LHCN-M2 (cell line): ENCODE measurements around the gene UBTF. TPM values are rescaled to one million over a fixed set of nuclear protein-coding genes. Genes with fewer than 3 reads are reported as not detected.

ENCODE experiments used
- DNase-seq: peaks from one replicate; pipeline ENCODE4 v3.0.0-alpha.2; 2012; ENCODE audit warnings: low read depth
- total RNA-seq: library from RNA; depleted of rRNA; stranded (reverse); fragments of >200 nt; gene quantifications from 2 replicates; pipeline ENCODE4 v1.2.3, GENCODE V29; 2014

Gene UBTF
- total RNA-seq, 1 experiment from 2014 or later = 66.5 TPM

DNA sequence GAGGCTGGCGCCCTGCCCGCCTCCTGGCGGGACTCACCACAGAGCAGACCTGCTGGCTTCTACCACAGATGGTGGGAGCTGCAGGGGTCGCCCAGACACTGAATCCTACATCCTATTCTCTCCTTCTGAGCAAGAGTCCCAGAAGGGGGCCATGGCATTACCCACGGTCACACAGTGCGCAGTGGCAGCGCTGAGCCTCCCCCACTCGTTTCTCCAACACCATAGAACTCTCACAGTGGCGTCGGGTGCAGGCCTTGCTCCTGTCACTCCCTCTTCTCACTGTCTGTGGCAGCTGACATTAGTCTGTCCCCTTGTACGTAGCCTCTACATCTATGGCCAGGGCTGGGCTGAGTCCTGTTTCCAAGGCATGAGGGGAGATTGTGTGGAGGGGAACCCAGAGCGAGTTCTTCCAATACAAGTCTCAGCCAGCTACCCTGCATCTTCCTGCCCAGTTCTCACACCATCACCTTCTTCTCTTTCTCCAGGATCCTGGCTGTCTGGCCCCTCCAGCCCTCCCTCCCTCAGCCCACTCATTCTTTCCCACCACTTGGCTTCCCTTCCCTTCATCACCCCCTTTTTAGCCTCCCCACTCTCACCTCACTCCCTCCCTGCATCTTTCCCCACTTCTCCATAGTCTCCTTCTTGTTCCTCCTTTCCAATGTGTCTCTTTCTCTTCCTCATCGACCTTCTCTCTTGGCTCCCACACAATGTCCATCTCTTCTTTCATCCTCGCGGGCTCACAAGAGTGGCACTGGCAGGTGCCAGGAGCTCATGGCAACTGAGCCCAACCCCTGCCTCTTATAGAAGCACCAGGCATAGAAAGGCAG lies 5.9 kb downstream of the UBTF start:
- no peak for DNase-seq

DNA sequence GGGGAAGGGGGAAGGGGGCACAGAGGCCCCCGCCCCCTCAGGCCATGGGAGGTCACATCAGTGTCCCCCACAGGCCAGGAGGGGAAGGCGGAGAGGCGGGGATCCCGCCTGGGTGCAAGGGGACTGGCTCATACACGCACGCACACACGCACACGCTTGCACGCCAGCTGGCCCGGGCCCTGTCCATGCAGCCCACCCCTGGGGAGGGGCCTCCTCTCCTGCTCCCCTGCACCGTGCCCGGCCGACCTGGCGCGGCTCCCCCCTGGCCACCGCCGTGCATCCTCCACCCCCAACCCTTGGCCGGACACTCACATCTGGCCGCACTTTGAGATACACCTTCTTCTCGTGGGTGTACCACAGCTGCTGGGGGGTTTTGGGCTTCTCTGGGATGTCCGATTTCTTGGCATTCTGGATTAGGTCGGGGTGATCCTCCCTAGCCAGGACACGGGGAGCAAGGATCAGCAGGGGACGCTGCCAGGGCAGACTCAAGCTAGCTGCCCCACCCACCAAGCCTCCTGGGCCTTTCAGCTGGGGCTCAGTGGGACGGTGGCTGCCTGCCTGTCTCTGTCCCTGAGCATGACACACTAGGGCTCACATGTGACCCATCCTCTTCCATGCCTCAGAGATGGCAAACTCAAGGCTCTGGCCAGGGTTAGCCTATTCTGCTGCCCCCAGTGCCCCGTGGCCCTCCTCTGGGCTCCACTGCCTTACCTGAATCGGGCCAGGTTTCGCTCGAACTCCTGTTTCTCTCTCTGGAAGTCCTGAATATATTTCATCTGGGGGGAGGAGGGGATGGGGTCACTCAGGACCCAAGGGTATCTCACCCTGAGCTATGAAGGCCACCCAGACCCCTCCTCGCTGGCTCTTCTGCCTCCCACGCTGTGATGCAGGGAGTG lies 6.7 kb downstream of the UBTF start:
- DNase-seq = no peak

GRCh38 chr17:44211281-44212265 lies 7.9 kb downstream of the UBTF start:
- no peak for DNase-seq

DNA sequence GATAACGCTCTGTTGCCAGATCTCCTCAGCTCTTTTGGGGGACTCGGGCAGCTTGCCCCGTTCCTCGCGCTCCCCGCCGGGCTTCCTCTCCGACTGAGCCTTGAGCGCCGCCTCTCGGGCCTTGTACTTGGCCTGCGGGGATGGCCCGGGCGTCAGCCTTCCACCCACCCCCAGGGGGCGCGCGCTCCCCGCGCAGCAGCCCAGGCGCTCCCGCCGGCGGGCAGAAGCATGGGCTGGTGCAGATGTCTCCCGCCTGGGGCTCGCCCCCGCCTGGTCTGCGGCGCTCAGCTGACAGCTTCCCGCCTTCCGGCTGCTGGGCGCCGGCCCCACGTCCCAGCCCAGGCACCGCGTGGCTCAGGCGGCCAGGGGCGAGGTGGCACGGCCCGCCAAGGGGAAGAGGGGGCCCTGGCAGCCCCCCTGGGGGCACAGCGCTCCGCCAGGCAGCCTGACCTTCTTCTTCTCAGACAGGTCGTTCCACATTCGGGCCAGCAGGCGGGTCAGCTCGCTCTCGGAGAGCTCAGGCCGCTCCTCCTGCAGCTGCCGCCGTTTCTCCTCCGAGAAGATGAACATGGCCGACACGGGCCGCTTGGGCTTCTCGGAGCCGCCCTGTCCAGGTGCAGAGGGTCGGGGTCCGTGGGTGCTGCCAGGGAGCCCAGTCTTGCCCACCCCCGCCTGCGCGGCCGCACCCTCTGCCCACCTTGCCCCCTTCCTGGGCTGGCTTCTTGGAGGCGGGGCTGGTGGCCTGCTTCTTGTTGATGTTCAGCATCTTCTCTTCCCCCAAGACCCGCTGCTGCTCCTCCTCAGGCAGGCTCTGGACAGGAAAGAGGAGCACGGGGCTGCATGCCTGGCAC lies 8.9 kb downstream of the UBTF start:
- peak; percentile 81 for DNase-seq

- DNase-seq = no peak
These were observed 9.6 kb downstream of the UBTF start for GRCh38 chr17:44209786-44210341.

DNA sequence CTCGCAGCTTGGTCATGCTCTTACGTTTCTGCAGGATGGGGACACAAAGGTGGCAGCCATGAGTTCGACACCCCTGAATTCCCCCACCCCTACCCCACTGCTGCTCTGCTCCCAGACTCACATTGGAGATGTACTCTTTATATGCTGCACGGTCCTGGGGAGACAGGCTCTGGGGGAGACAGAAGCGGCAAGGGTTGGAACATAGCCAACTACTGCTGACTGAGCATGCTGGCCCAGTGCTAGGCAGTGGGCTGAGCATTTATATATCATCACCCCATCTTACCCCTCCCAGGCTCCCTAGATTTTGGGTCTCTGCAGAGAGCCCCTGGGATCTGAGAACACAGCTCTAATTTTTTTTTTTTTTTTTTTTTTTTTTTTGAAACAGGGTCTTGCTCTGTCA lies 11.7 kb downstream of the UBTF start:
- DNase-seq = no peak

GRCh38 chr17:44207319-44207718 lies 12.2 kb downstream of the UBTF start:
- no peak for DNase-seq

- DNase-seq = no peak
These were observed 12.7 kb downstream of the UBTF start for GRCh38 chr17:44206825-44207155.

- no peak for DNase-seq
These were observed 13.3 kb downstream of the UBTF start for GRCh38 chr17:44205962-44206824.

DNA sequence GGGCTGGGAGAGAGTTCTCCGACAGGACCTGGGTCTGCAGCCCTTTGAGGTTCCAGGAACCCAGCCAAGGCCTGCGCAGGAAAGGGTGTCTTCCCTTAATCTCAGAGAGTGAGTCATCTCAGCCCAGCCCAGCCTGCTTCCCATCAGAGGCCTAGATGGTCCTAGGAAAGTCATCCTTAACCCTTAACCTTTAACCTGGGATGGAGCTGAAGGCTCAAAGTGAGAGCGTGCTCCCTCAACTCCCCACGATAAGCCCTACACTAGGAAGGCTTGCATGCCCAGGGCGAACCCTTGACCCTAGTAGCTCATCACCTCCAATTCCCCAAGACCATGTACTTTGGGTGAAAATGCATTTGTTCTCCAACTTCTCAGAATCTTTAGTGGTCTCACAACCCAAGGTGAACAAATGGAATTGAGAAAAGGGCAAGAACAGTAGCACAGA lies 15.0 kb downstream of the UBTF start:
- peak; percentile 62 for DNase-seq

DNA sequence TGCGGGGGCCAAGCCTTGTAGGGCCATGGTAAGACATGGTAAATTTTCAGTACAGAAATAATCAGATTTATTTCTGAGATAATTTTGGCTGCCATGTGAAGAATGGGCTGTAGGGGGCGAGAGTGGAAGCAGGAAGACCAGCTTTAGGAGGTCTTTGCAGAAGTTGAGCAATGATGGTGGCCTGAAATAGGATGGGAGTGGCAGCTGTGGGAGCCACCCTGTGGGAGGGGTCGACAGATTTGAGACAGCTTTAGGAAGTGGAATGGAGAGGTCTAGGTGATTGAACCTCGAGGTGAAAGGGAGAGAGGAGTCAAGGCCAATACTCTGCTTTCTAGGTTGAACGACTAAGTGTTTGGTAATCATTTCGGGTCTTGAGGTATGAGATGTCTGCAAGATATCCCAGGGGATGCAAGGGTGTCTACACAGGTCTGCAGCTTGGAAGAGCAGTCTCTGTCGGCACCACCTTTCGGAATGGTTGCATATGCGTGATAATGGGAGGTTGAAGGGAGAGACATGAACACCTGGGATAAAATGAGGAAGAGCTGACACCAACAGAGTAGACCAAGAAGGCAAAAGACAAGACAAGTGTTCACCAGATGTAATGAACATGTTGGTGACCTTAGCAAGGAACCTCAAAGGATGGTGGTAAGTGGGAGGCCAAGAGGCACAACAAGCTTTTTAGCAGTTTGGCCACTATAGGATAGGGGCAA lies 15.6 kb downstream of the UBTF start:
- DNase-seq = peak; percentile 70

DNA sequence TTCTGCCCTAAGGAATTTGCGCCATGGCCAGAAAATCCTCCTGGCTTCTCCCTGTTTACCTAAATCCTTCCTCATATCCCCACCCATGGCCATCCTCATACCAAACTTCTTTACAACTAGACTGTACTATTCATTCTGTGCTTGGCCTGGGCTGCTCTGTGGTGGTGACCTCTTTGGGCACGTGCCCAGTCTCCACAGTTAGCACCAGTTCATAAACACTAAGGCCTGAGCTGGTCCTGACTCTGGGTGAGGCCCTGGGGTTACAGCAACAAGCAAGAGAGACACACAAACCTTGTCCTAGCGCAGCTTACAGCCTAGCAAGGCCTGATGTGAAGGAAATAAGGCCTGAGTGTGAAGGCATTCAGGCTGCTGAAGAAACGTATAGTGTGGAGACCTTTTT lies 16.7 kb downstream of the UBTF start:
- DNase-seq = no peak

DNA sequence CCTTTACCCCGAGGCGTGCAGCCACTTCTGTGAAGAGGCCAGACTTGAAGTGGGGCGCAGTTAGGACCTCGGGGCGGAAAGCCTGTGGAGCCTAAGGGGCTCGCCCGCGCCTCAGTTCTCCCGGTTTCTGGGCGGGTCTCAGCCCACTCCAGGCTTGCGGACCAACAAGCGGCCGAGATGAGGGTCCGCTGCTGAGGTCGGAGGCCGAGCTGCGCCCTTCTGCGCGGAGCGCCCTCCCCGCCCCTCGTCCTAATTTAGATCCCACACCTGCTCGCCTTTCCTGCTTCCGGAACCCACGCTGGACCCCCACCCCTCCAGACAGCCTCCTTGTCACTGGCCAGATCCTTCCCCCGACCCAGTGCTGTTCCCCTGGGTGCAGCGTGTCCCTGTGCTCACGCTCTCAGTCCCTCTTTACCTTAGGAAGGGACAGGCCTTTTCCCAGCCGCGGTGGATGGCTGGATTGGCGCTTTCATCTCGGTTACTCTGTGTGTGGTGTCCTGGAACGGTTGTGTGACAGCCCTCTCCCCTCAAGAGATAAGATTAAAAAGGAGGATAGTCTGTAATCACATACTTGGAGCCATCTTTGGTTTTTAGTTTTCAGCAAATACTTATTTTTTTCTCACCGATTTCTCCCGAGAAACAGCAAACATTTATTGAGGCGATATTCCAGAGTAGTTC lies 18.9 kb downstream of the UBTF start:
- no peak for DNase-seq

GRCh38 chr17:44199553-44200477 lies 19.7 kb downstream of the UBTF start, which contains the start of gene ATXN7L3:
ATXN7L3 (minus strand) TSS chr17:44199884; CDS start chr17:44198070, 1,814 bp downstream.
- DNase-seq = peak; percentile 97

DNA sequence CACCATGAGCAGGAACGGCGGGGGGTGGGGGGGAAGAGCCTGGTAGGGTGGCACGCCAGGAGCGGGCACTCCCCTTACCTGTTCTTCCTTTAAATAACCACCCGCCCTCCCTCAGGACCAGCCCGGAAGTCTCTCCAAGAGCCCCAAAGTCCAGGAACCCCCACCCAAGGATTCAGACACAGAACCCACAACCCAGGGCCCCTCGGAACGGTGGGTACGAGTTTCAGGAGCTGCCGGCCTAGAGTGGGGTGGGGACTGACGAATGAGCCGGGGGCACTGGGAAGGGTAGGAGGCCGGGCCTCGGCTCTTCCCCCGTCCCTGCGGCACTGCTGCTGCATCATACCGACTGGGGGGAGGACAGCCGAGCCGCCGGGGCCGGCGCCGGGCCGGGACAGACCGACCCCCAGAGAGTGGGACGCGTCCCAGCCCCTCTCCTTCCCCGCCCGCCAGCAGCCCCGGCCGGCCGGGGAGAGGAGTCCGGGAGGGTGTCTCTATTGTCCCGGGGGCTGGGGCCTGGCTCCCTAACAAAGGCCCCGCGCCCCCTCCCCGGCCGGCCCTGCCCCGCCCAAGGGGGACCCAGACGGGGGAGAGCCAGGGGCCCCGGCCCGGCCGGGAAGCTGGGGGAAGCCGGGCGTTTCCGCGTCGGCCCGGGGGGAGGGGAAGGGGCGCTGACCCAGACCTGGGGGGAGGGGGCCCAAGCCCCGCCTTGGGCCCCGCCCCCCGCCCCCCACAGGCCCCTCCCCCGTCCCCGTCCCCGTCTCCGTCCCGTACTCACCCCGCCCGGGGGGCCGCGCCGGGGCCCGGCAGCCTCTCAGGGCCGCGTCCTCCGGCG lies 20.5 kb downstream of the UBTF start:
- DNase-seq = peak; percentile 35
